Measurements from ENCODE around the gene CNTN2. TPM values are rescaled to one million over a fixed set of nuclear protein-coding genes. Genes with fewer than 3 reads are reported as not detected.

The CNTN2 gene, protein sequence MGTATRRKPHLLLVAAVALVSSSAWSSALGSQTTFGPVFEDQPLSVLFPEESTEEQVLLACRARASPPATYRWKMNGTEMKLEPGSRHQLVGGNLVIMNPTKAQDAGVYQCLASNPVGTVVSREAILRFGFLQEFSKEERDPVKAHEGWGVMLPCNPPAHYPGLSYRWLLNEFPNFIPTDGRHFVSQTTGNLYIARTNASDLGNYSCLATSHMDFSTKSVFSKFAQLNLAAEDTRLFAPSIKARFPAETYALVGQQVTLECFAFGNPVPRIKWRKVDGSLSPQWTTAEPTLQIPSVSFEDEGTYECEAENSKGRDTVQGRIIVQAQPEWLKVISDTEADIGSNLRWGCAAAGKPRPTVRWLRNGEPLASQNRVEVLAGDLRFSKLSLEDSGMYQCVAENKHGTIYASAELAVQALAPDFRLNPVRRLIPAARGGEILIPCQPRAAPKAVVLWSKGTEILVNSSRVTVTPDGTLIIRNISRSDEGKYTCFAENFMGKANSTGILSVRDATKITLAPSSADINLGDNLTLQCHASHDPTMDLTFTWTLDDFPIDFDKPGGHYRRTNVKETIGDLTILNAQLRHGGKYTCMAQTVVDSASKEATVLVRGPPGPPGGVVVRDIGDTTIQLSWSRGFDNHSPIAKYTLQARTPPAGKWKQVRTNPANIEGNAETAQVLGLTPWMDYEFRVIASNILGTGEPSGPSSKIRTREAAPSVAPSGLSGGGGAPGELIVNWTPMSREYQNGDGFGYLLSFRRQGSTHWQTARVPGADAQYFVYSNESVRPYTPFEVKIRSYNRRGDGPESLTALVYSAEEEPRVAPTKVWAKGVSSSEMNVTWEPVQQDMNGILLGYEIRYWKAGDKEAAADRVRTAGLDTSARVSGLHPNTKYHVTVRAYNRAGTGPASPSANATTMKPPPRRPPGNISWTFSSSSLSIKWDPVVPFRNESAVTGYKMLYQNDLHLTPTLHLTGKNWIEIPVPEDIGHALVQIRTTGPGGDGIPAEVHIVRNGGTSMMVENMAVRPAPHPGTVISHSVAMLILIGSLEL
- total RNA-seq (1 to 10 TPM in 3 of 4 donors, under 1 TPM in 1; 0.78 to 1.8 (median 1.4) TPM), polyA plus RNA-seq (1.4 TPM)
- long read RNA-seq, donor 1, partial matches to known transcripts: 0 of 3 reads
- long read RNA-seq, donor 1, other reads (novel, unspliced or antisense): 2 of 3 reads
- long read RNA-seq, donor 2, partial matches to known transcripts: 3 of 3 reads
- long read RNA-seq, donor 2, other reads (novel, unspliced or antisense): 0 of 3 reads
- long read RNA-seq, donor 3, partial matches to known transcripts: 0 of 1 reads
- long read RNA-seq, donor 3, other reads (novel, unspliced or antisense): 1 of 1 reads
- long read RNA-seq, donor 4, partial matches to known transcripts: 1 of 2 reads
- long read RNA-seq, donor 4, other reads (novel, unspliced or antisense): 1 of 2 reads

DNA sequence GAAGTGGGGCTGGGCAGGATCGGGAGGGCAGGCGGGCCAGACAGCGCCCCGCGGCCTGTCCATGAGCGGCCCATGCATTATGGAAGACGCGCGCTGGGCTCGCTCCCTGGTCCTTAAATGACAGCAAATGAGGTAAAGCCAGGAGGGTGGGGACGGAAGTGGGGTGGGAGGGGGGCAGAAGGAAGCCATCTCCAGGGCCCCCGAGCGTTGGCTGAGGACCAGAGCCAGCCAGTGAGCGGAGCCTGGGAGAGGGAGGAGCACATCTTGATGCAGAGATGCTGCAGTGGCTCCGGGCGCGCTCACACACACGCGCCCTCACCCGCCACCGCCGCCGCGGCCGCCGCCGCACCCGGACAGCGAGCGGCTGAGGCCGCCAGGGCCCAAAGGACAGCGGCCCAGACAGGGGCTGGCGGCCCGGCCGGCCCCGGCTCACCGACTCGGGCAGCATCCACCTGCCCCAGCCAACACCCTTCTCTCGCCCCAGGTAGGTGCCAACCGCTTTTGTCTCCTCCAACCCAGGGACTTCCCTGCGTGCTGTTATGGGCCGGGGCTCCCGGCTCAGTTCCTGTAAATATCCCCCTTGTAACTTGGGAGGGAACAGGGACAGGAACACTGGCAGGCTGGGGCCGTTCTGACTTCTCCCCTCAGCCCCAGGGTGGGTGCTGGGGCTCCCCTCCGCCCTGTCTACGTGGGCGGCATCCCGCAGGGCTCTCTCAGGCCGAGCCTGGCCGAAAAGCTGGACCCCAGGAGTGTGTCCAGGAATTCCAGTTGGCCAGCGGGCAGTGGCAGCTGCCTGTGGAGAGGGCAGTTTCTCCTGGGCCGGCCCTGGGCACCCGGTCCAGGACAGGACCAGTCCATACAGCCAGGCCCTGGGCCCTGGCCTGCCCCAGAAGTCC, at the start of gene CNTN2:
Gene CNTN2, plus strand, starts transcription at position 302 of the 896 bp plus-strand sequence. CDS start 9,974 bp downstream, outside the sequence.
- intact Hi-C loops (cut with DNase I): no loop called here
- Histone ChIP-seq H3K9me3 (ENCODE audit: control insufficient read depth, low read length) (no peaks in the 10 kb centered on the region), H3K4me1 (ENCODE audit: control insufficient read depth, insufficient read depth, low read length) (no peaks in the 10 kb centered on the region), H3K4me3 (ENCODE audit: low read length) (no peak within 1 kb of the TSS), H3K27me3 (ENCODE audit: control insufficient read depth, insufficient read depth) (no peaks in the 10 kb centered on the region), H3K27ac (ENCODE audit: low read length) (no peak within 1 kb of the TSS)
- no peak for DNase-seq
- WGBS: 11% methylated on average over 53 of the region's 53 CpGs
- no peak for ATAC-seq

DNA sequence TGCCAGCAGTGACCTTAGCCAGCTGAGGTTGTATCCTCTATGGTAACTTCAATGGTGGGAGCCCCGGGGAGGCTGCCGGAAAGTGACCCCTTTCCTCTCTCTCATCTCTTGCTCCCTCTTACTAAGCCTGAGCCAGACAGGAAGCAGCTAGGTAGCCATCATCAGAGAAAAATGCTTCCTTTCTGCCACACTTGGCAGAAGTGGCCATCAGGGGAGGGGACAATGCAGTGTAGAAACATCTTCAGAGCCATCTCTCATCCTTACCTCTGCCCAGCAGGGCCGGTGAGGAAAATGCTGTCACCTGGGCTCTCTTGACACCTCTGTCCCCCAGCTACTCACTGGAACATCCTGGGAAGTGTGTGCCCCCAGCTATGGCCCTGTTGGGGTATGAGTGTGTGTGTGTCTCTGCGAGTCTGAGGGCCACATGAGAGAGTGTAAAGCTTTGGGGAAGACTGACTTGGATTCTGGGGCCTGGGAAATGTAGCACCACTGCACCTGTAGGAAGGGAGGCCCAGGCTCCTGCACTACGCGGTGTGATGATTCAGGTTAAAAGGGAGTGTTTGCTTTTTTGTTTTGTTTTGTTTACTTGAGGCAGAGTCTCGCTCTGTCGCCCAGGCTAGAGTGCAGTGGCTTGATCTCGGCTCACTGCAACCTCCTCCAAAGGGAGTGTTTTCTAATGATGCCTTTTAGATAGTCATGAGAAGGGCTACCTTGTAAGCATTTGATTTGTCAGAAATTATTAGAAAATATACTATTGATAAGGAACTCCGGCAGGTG, 48.7 kb upstream of the CNTN2 start:
- intact Hi-C loops (cut with DNase I): loop anchor here in 1 of 4 donors (10.0 kb wide), 2 partner anchors 61 to 261 kb away; no protein-coding TSS in a partner anchor
- H3K27me3 ChIP-seq (ENCODE audit: control insufficient read depth, insufficient read depth): no peaks in the 10 kb centered on the region
- DNase-seq (no peak), ATAC-seq (no peak)
- no peak overlapping the region for H3K4me3 ChIP-seq (ENCODE audit: low read length)
- no peak overlapping the region for H3K27ac ChIP-seq (ENCODE audit: low read length)
- H3K4me1 ChIP-seq (ENCODE audit: control insufficient read depth, insufficient read depth, low read length): no peaks in the 10 kb centered on the region
- 88% methylated on average over 10 of the region's 10 CpGs for WGBS
- H3K9me3 ChIP-seq (ENCODE audit: control insufficient read depth, low read length): no peaks in the 10 kb centered on the region

DNA sequence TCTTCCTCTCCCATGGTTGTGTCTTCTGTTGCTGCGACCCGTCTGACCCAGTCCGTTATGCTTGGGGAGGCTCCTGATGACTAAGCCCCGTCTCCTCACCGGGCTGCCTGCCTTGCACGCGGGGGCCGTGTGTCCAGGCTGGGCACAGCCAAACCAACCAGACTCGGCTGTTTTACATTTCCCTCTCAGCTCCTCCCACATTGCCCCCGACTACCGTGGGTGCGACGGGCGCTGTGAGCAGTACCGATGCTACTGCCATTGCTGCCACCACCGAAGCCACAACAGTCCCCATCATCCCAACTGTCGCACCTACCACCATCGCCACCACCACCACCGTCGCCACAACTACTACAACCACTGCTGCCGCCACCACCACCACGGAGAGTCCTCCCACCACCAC, 46.0 kb upstream of the CNTN2 start:
- Histone ChIP-seq H3K9me3 (ENCODE audit: control insufficient read depth, low read length) (no peaks in the 10 kb centered on the region), H3K27ac (ENCODE audit: low read length) (no peak overlapping the region), H3K4me1 (ENCODE audit: control insufficient read depth, insufficient read depth, low read length) (no peaks in the 10 kb centered on the region), H3K4me3 (ENCODE audit: low read length) (no peak overlapping the region), H3K27me3 (ENCODE audit: control insufficient read depth, insufficient read depth) (no peaks in the 10 kb centered on the region)
- DNase-seq (no peak), ATAC-seq (no peak)
- 93% methylated on average over 22 of the region's 22 CpGs for WGBS
- intact Hi-C loops (cut with DNase I): loop anchor here in 1 of 4 donors (10.0 kb wide), 2 partner anchors 58 to 258 kb away; no protein-coding TSS in a partner anchor

DNA sequence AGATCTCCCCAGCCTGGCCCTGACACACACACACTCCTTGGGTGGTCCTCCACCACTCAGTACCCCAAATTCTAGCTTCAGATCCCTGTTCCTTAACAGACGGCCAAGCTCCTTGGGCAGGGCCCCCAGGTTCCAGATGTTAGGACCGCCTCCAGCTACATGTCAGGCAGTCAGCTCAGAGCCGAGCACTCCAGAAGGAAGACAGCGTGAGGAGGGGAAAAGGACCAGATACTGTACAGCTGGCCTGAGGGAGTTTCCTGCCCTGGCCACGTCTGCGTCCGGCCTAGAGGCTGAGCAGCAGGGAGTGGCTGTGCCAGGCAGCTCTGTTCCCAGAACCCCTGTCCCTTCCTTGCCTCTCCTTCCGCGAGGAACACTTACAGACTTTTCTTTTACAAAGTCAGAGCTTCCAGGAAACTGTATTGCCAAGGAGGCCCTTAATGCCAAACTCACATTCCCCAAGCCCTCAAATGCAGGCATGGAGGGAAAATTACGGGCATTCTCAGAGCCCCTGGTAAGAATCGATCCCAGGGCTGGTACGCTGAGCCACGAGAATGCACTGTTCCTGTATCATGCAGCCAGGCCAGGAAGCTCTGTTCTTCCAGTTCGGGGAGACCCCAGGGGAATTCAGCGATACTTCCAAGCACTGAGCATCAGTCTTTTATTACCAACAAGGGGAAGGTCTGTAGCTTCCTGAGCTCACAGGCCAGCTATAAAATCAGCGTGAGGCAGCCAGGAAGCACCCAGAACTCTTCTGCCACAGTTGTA, 45.2 kb upstream of the CNTN2 start:
- H3K27ac ChIP-seq (ENCODE audit: low read length): no peak overlapping the region
- intact Hi-C loops (cut with DNase I): loop anchor here in 1 of 4 donors (10.0 kb wide), 2 partner anchors 57 to 257 kb away; no protein-coding TSS in a partner anchor
- peak; percentile 73 to 78 for ATAC-seq

DNA sequence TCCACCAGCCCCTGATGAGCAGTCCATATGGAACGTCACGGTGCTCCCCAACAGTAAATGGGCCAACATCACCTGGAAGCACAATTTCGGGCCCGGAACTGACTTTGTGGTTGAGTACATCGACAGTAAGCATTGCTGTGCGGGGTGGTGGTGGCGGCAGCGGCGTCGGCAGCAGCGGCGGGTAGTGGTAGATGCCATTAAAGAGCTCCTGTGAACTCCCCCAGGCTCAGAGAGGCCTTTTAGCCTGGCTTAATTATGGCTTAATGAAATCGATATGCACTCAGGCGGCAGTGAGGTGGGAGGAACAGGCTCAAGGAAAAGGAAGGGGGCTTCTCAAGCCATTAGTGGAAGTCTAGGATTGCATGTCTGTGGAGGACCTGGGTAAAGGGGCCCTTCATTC, 41.9 kb upstream of the CNTN2 start:
- 98% methylated on average over 14 of the region's 14 CpGs for WGBS
- Histone ChIP-seq H3K27me3 (ENCODE audit: control insufficient read depth, insufficient read depth) (no peaks in the 10 kb centered on the region), H3K27ac (ENCODE audit: low read length) (no peak overlapping the region), H3K9me3 (ENCODE audit: control insufficient read depth, low read length) (no peaks in the 10 kb centered on the region), H3K4me1 (ENCODE audit: control insufficient read depth, insufficient read depth, low read length) (no peaks in the 10 kb centered on the region), H3K4me3 (ENCODE audit: low read length) (no peak overlapping the region)
- intact Hi-C loops (cut with DNase I): no loop called here
- ATAC-seq: no peak
- no peak for DNase-seq

More for the DNA sequence above, 45.2 kb upstream of the CNTN2 start:
- Histone ChIP-seq H3K4me1 (ENCODE audit: control insufficient read depth, insufficient read depth, low read length) (no peaks in the 10 kb centered on the region), H3K9me3 (ENCODE audit: control insufficient read depth, low read length) (no peaks in the 10 kb centered on the region), H3K27me3 (ENCODE audit: control insufficient read depth, insufficient read depth) (no peaks in the 10 kb centered on the region), H3K4me3 (ENCODE audit: low read length) (no peak overlapping the region)
- DNase-seq: peak in 2 of 3 donors; percentile 29 to 68
- 41% methylated on average over 16 of the region's 16 CpGs for WGBS

DNA sequence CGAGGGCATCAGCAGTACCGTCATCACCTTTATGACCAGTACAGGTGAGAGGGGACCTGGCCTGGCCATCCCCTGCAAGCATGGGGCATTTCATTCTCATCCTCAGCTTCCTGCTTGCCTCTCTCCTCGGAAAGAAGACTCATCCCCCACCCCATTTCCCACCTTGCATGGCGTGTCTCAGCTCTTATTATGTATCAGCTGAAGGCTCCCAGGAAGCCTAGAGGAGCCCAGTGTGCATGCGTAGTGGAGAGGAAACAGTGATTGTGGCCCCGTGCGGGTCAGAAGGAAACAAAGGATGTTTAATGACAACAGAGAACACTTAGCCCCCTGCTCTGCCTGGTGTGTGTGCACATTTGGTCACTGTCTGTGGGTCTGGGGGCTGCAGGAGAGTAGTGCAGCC, 40.3 kb upstream of the CNTN2 start:
- DNase-seq: no peak
- H3K27ac ChIP-seq (ENCODE audit: low read length): no peak overlapping the region
- 82% methylated on average over 7 of the region's 7 CpGs for WGBS
- no peak overlapping the region for H3K4me3 ChIP-seq (ENCODE audit: low read length)
- H3K4me1 ChIP-seq (ENCODE audit: control insufficient read depth, insufficient read depth, low read length): no peaks in the 10 kb centered on the region
- H3K9me3 ChIP-seq (ENCODE audit: control insufficient read depth, low read length): no peaks in the 10 kb centered on the region
- no peak for ATAC-seq
- intact Hi-C loops (cut with DNase I): no loop called here
- H3K27me3 ChIP-seq (ENCODE audit: control insufficient read depth, insufficient read depth): no peaks in the 10 kb centered on the region

DNA sequence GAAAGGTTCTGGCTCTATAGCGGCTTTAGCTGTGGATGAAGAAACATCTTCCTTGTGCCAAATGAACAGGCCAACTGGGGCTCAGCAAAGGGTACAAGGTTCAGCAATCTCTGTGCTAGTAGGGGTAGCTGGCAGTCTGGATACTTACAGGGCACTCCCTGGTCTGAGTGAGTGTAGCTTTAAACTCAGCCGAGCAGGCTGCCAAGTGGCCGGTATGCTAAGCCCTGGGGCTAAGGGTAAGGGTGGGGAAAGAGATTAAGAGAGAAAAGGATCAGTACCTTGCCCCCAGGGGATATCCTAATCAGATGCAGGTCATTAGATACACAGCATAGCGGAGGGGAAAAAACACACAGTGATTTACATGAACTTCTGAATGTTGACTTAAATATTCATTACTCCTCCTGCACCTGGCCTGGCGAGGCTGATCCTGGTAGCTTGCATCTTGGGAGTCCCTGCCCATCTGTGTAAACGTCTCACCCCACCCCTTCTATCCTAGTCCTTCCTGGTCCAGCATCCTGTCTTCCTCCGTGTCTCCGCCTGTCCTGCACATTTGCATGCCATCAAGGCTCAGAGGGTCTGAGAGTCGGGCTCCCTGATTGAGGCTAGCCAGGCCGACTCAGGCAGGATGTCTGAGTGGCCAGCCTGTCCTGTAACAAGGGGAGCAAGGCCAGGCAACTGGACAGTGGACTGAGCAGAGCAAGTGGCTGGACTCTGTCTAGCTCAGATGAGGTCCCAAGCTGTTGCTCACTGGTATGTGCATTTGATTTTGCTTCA, 39.5 kb upstream of the CNTN2 start:
- H3K27ac ChIP-seq (ENCODE audit: low read length): no peak overlapping the region

DNA sequence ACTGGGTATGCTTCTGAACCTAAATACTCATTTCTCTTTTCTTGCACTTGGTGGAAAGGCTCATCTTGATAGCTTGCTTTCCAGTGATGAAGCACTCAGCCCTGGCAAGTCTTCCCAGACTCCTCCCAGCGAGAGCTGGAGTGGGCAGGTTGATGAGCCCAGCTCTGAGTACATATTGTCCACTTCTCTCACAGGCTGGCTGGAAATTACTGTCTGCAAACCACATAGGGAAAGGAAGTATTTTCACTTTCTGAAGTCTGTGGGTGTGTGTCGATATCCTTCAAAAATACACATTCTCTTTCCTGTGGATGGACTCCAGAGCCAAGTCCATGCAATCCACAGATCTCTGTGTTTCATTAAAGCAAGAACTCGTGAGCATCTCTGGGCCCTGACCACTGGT, 38.7 kb upstream of the CNTN2 start:
- Histone ChIP-seq H3K27me3 (ENCODE audit: control insufficient read depth, insufficient read depth) (no peaks in the 10 kb centered on the region), H3K4me1 (ENCODE audit: control insufficient read depth, insufficient read depth, low read length) (no peaks in the 10 kb centered on the region), H3K9me3 (ENCODE audit: control insufficient read depth, low read length) (no peaks in the 10 kb centered on the region), H3K27ac (ENCODE audit: low read length) (no peak overlapping the region), H3K4me3 (ENCODE audit: low read length) (no peak overlapping the region)
- intact Hi-C loops (cut with DNase I): no loop called here
- no peak for DNase-seq
- peak in 1 of 2 donors; percentile 21 for ATAC-seq
- WGBS: 54% methylated on average over 3 of the region's 3 CpGs

More for the DNA sequence above, 39.5 kb upstream of the CNTN2 start:
- DNase-seq: no peak
- 68% methylated on average over 10 of the region's 10 CpGs for WGBS
- no peaks in the 10 kb centered on the region for H3K27me3 ChIP-seq (ENCODE audit: control insufficient read depth, insufficient read depth)
- no peak overlapping the region for H3K4me3 ChIP-seq (ENCODE audit: low read length)
- ATAC-seq: no peak
- H3K4me1 ChIP-seq (ENCODE audit: control insufficient read depth, insufficient read depth, low read length): no peaks in the 10 kb centered on the region
- no peaks in the 10 kb centered on the region for H3K9me3 ChIP-seq (ENCODE audit: control insufficient read depth, low read length)
- intact Hi-C loops (cut with DNase I): no loop called here

All from right cardiac atrium (tissue), 5 donors.